Measurements from ENCODE around the gene ZFYVE21. TPM values are rescaled to one million over a fixed set of nuclear protein-coding genes. Genes with fewer than 3 reads are reported as not detected.
A peak's percentile ranks its signal among the peaks of the same experiment; 100 is the strongest.
"Not testable (repeated sequence)": the region's sequence is repeated elsewhere in the genome, so short reads cannot be mapped to it uniquely, and the experiment has no call there.

ZFYVE21 gene
- total RNA-seq, 1 donor from 2014 or later, result 68.6 TPM

DNA sequence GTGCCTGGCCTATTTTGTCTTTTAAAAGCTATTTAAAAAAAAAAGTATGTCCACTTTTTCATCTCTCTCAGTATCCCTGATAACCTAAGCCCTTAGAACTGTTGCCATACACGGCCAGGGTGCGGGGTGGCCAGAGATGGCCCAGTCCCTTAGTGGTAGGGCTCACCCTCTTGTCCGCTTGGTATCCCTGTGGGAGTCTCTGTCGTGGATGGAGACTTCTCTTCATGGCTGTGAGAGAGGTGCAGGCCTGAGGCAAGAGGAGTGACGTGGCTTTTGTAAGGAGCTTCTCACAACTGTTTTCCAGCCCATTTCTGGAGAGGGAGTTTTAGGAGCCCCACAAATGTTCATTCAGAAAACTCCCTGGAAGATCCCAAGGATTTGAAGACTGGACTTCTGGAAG lies 27.2 kb upstream of the ZFYVE21 start:
- Mint-ChIP-seq H3K27me3 (ENCODE audit: low read depth) (no peaks in the 10 kb centered on the region), H3K27ac (ENCODE audit: unreplicated experiment) (peak overlapping the region; percentile 46), H3K4me3 (ENCODE audit: unreplicated experiment) (no peak overlapping the region), H3K9me3 (ENCODE audit: low read depth) (no peaks in the 10 kb centered on the region), H3K4me1 (ENCODE audit: low read depth) (peaks cover 42% of the 10 kb centered on the region), H3K36me3 (ENCODE audit: low read depth) (peaks cover 11% of the 10 kb centered on the region)
- TF ChIP-seq CTCF (IDR thresholded peaks at IDR 0.05), result no peak
- DNase-seq (ENCODE audit: low spot score), result peak; percentile 24

DNA sequence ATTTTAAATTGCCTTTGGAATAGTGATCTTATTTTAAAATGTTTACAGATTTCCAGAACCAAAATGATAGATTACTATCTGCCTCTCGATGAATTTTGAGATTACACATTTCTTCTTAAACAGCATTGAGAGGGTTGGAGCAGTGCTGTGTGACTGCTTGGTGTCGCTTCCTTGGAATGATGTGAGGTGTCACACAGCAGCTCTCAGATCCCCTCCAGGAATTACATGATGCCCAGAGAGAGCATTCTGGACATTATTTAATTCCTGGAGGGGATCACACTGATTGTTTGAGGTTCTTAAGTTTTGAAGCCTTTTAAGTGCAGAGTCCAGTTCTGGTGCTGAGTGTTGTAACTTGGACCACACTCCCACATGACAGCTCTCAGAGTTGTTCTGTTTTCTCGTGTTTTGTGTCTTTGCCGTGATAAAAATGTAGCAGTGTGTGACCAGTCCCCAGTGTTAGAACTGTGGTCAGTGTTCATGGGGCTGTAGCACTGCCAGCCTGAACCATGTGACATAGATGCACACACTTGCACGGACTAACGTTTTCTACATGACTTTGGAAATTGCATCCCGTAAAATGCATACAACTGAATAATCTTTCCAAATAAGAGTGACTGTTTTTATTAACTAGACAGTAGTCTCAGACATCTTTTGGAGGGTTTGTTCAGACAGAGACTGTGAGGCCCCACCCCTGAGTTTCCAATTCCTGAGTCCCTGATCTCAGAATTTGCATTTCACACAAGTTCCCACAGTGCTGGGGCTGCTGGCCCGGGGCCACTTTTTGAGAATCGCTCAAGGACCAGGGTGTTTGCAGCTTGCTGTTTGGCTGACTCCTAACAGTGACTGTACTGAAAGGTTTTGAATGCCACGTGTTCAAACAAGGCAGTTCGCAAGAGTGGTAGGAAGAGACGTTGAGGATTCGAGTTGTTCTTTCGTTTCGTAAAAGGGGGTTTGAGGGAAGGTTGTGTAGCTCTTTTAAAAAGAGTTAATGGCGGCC lies 26.4 kb upstream of the ZFYVE21 start:
- Mint-ChIP-seq H3K9me3 (ENCODE audit: low read depth) (no peaks in the 10 kb centered on the region), H3K4me1 (ENCODE audit: low read depth) (peaks cover 42% of the 10 kb centered on the region), H3K36me3 (ENCODE audit: low read depth) (peaks cover 14% of the 10 kb centered on the region), H3K27ac (ENCODE audit: unreplicated experiment) (peak overlapping the region; percentile 60), H3K4me3 (ENCODE audit: unreplicated experiment) (no peak overlapping the region), H3K27me3 (ENCODE audit: low read depth) (no peaks in the 10 kb centered on the region)
- DNase-seq (ENCODE audit: low spot score), result peak; percentile 41
- no peak for TF ChIP-seq CTCF (IDR thresholded peaks at IDR 0.05)

DNA sequence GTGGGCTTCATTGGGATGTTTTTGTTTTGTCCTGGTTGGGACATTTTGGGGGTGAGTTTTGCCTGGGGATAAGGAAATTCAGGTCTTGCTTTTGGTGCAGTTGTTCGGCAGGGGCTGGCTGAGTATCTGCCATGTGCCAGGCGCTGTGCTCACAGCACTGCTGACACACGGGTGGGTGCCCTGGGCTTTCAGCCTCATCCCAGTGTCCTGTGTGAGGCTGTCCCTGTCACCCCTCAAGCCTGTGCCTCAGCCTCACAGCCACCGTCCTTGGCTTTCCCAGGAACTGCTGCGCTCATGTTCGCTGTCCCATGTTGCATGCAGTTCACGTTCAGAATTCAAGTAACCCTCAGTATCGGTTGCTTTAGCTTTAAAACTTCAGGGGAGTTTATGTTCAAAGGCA lies 25.3 kb upstream of the ZFYVE21 start:
- DNase-seq (ENCODE audit: low spot score), result peak; percentile 68
- H3K4me1 Mint-ChIP-seq (ENCODE audit: low read depth), result peaks cover 43% of the 10 kb centered on the region
- H3K4me3 Mint-ChIP-seq (ENCODE audit: unreplicated experiment), result no peak overlapping the region
- no peaks in the 10 kb centered on the region for H3K9me3 Mint-ChIP-seq (ENCODE audit: low read depth)
- H3K27me3 Mint-ChIP-seq (ENCODE audit: low read depth), result no peaks in the 10 kb centered on the region
- peak overlapping the region; percentile 63 for H3K27ac Mint-ChIP-seq (ENCODE audit: unreplicated experiment)
- no peak for TF ChIP-seq CTCF (IDR thresholded peaks at IDR 0.05)
- peaks cover 16% of the 10 kb centered on the region for H3K36me3 Mint-ChIP-seq (ENCODE audit: low read depth)

DNA sequence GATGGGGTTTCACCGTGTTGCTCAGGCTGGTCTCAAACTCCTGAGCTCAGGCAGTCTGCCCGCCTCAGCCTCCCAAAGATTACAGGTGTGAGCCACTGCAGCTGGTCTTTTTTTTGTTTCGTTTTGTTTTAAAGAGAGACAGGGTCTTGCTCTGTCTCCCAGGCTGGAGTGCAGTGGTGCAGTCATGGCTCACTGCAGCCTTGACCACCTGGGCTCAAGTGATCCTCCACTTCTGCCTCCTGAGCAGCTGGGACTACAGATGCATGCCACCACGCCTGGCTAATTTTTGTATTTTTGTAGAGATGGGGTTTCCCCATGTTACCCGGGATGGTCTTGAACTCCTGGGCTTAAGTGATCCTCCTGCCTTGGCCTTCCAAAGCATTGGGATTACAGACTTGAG lies 24.0 kb upstream of the ZFYVE21 start:
- H3K4me3 Mint-ChIP-seq (ENCODE audit: unreplicated experiment); DNase-seq (ENCODE audit: low spot score); H3K27me3 Mint-ChIP-seq (ENCODE audit: low read depth); H3K9me3 Mint-ChIP-seq (ENCODE audit: low read depth); H3K27ac Mint-ChIP-seq (ENCODE audit: unreplicated experiment): not testable (repeated sequence)
- peaks cover 14% of the 10 kb centered on the region for H3K36me3 Mint-ChIP-seq (ENCODE audit: low read depth)
- H3K4me1 Mint-ChIP-seq (ENCODE audit: low read depth), result peaks cover 49% of the 10 kb centered on the region

- peaks cover 49% of the 10 kb centered on the region for H3K4me1 Mint-ChIP-seq (ENCODE audit: low read depth)
- TF ChIP-seq CTCF (IDR thresholded peaks at IDR 0.05), result no peak
- H3K27me3 Mint-ChIP-seq (ENCODE audit: low read depth), result no peaks in the 10 kb centered on the region
- H3K36me3 Mint-ChIP-seq (ENCODE audit: low read depth), result peaks cover 14% of the 10 kb centered on the region
- no peak overlapping the region for H3K27ac Mint-ChIP-seq (ENCODE audit: unreplicated experiment)
- H3K4me3 Mint-ChIP-seq (ENCODE audit: unreplicated experiment), result no peak overlapping the region
- peak; percentile 77 for DNase-seq (ENCODE audit: low spot score)
- no peaks in the 10 kb centered on the region for H3K9me3 Mint-ChIP-seq (ENCODE audit: low read depth)
Observed at GRCh38 chr14:103692159-103692558, 23.5 kb upstream of the ZFYVE21 start.

Measured in chondrocyte (in vitro differentiated cells).